Endothelial cell of umbilical vein (primary cell): ENCODE data around the gene LRCH1.

Source experiments
- CTCF ChIP-seq, 2 donors: IDR thresholded peaks; 1 replicate in 1 of 2; 2 replicates in 1 of 2; pipeline ENCODE4 v1.5.1; 2011; ENCODE audit warnings: low read length in 2 of 2, mild to moderate bottlenecking in 2 of 2, moderate library complexity in 2 of 2, control low read depth in 1 of 2, inconsistent platforms in 1 of 2, low read depth in 1 of 2; ENCODE audit not compliant: insufficient read depth in 1 of 2; ENCODE audit errors: extremely low read depth in 1 of 2
- EZH2 ChIP-seq: IDR thresholded peaks from 2 replicates; pipeline ENCODE4 v1.6.1; 2012; ENCODE audit warnings: borderline replicate concordance, low read depth, mild to moderate bottlenecking, moderate library complexity, low read length, inconsistent platforms; ENCODE audit not compliant: severe bottlenecking
- FOS ChIP-seq: IDR thresholded peaks from 2 replicates; pipeline ENCODE4 v1.6.1; 2011; ENCODE audit warnings: mild to moderate bottlenecking, low read length, moderate library complexity, borderline replicate concordance; ENCODE audit not compliant: insufficient read depth
- GATA2 ChIP-seq: IDR thresholded peaks from 2 replicates; pipeline ENCODE4 v1.7.0; 2011; ENCODE audit warnings: low read depth, mild to moderate bottlenecking, moderate library complexity, mixed read lengths, low read length; ENCODE audit not compliant: insufficient read length, insufficient read depth
- JUN ChIP-seq: IDR thresholded peaks from 2 replicates; pipeline ENCODE4 v1.6.1; 2011; ENCODE audit warnings: borderline replicate concordance, low read depth; ENCODE audit not compliant: insufficient read length, insufficient read depth
- MAX ChIP-seq: IDR thresholded peaks from 2 replicates; pipeline ENCODE4 v1.6.1; 2011; ENCODE audit not compliant: insufficient read depth, insufficient read length
- MYC ChIP-seq: IDR thresholded peaks from one replicate; pipeline ENCODE4 v1.6.1; 2011; ENCODE audit warnings: mild to moderate bottlenecking, low read depth, low read length
- POLR2A ChIP-seq: IDR thresholded peaks from 2 replicates; pipeline ENCODE4 v1.6.1; 2012; ENCODE audit warnings: low read depth, mild to moderate bottlenecking, control low read depth, low read length
- POLR2AphosphoS5 ChIP-seq: IDR thresholded peaks from 2 replicates; pipeline ENCODE4 v1.6.1; 2012; ENCODE audit warnings: low read depth, mild to moderate bottlenecking, control low read depth, low read length, moderate library complexity; ENCODE audit not compliant: insufficient read depth

DNA sequence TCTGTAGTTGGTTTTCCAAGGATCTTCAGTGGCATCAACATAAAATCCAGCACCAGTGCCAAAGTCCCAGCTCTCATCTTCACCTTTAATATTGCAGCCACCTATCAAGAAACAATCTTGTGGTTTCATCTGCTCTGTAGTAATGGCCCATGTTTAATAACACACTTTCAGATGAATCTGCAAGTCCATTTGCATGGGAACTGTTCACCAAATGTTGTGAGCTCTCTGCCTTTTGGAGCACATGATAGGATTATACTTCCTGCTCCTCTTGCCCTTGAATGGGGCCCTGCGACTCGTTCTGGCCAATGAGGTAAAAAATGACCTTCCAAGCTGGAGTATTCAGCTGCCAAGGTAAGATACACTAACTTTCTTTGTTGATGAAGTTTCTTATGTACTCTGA lies 229.7 kb downstream of the LRCH1 start:
- TF ChIP-seq MYC, result no peak
- TF ChIP-seq CTCF (IDR thresholded peaks at IDR 0.05; ENCODE audit: extremely low read depth in 1 of 2, insufficient read depth in 1 of 2, low read depth in 1 of 2, low read length in 2 of 2), result no peak
- TF ChIP-seq POLR2A, result no peak
- TF ChIP-seq POLR2AphosphoS5, result no peak
- no peak for TF ChIP-seq FOS
- no peak for TF ChIP-seq EZH2
- TF ChIP-seq MAX, result no peak
- no peak for TF ChIP-seq JUN
- no peak for TF ChIP-seq GATA2
